HUES64 (cell line): ENCODE data around the gene ZCCHC24.

Experiments
- H3K27ac ChIP-seq: 2 replicates; pipeline ENCODE4 v1.7.0; 2013; ENCODE audit warnings: low read depth, low read length, inconsistent platforms
- H3K27me3 ChIP-seq: 2 replicates; pipeline ENCODE4 v1.6.1; 2013; ENCODE audit warnings: mild to moderate bottlenecking, low read length; ENCODE audit not compliant: insufficient read depth
- H3K36me3 ChIP-seq: 2 replicates; pipeline ENCODE4 v1.6.1; 2013; ENCODE audit warnings: mild to moderate bottlenecking, low read length; ENCODE audit not compliant: insufficient read depth
- H3K4me1 ChIP-seq: 2 replicates; pipeline ENCODE4 v1.6.1; 2013; ENCODE audit warnings: mild to moderate bottlenecking, low read length, moderate library complexity; ENCODE audit not compliant: insufficient read depth
- H3K4me3 ChIP-seq: 2 replicates; pipeline ENCODE4 v1.5.1; 2013; ENCODE audit warnings: mild to moderate bottlenecking, low read length, moderate library complexity
- H3K9ac ChIP-seq: 2 replicates; pipeline ENCODE4 v1.6.1; 2013; ENCODE audit warnings: mild to moderate bottlenecking, low read depth, low read length
- H3K9me3 ChIP-seq: 2 replicates; pipeline ENCODE4 v1.6.1; 2013; ENCODE audit warnings: low read depth, low read length; ENCODE audit not compliant: insufficient read depth
- WGBS: fragments of 150-250, 120-280 bp; methylation state at CpG from one replicate; pipeline ENCODE4 v1.1.7; 2013; ENCODE audit warnings: missing lambda C conversion rate; 5-methylcytosine and 5-hydroxymethylcytosine counted together

The ZCCHC24 gene

GRCh38 chr10:79415736-79416577 lies 29.5 kb downstream of the ZCCHC24 start:
- no peak overlapping the region for H3K9ac ChIP-seq
- no peak overlapping the region for H3K4me3 ChIP-seq
- no peaks in the 10 kb centered on the region for H3K27me3 ChIP-seq
- no peak overlapping the region for H3K27ac ChIP-seq
- H3K4me1 ChIP-seq: peaks cover 2% of the 10 kb centered on the region; the same call in 1 of the 2 replicates
- H3K36me3 ChIP-seq: no peaks in the 10 kb centered on the region
- 87% methylated on average over 12 of the region's 12 CpGs for WGBS
- no peaks in the 10 kb centered on the region for H3K9me3 ChIP-seq

GRCh38 chr10:79414714-79415113 lies 30.7 kb downstream of the ZCCHC24 start:
- Histone ChIP-seq H3K4me1 (no peaks in the 10 kb centered on the region), H3K4me3 (no peak overlapping the region), H3K27me3 (no peaks in the 10 kb centered on the region), H3K36me3 (no peaks in the 10 kb centered on the region), H3K27ac (no peak overlapping the region), H3K9me3 (no peaks in the 10 kb centered on the region), H3K9ac (no peak overlapping the region)
- WGBS: 83% methylated on average over 3 of the region's 3 CpGs

GRCh38 chr10:79413196-79413595 lies 32.2 kb downstream of the ZCCHC24 start:
- Histone ChIP-seq H3K27me3 (no peaks in the 10 kb centered on the region), H3K27ac (no peak overlapping the region), H3K9me3 (no peaks in the 10 kb centered on the region), H3K36me3 (no peaks in the 10 kb centered on the region), H3K4me3 (no peak overlapping the region), H3K4me1 (no peaks in the 10 kb centered on the region), H3K9ac (no peak overlapping the region)
- 80% methylated on average over 10 of the region's 10 CpGs for WGBS

GRCh38 chr10:79412516-79412915 lies 32.9 kb downstream of the ZCCHC24 start:
- no peak overlapping the region for H3K9ac ChIP-seq
- H3K27me3 ChIP-seq: no peaks in the 10 kb centered on the region
- H3K4me1 ChIP-seq: no peaks in the 10 kb centered on the region
- H3K27ac ChIP-seq: no peak overlapping the region
- H3K36me3 ChIP-seq: no peaks in the 10 kb centered on the region
- H3K4me3 ChIP-seq: no peak overlapping the region
- WGBS: 94% methylated on average over 11 of the region's 11 CpGs
- H3K9me3 ChIP-seq: no peaks in the 10 kb centered on the region

GRCh38 chr10:79411546-79412495 lies 33.6 kb downstream of the ZCCHC24 start:
- Histone ChIP-seq H3K36me3 (no peaks in the 10 kb centered on the region), H3K9me3 (no peaks in the 10 kb centered on the region), H3K27ac (no peak overlapping the region), H3K4me3 (no peak overlapping the region), H3K4me1 (no peaks in the 10 kb centered on the region), H3K9ac (no peak overlapping the region), H3K27me3 (no peaks in the 10 kb centered on the region)
- 91% methylated on average over 22 of the region's 22 CpGs for WGBS

- Histone ChIP-seq H3K4me3 (no peak overlapping the region), H3K9ac (no peak overlapping the region), H3K27me3 (no peaks in the 10 kb centered on the region), H3K4me1 (no peaks in the 10 kb centered on the region; the same call in 1 of the 2 replicates), H3K27ac (no peak overlapping the region), H3K36me3 (no peaks in the 10 kb centered on the region), H3K9me3 (no peaks in the 10 kb centered on the region)
- WGBS: 91% methylated on average over 10 of the region's 10 CpGs
Observed at GRCh38 chr10:79410315-79411094, 34.9 kb downstream of the ZCCHC24 start.

GRCh38 chr10:79409726-79410085 lies 35.7 kb downstream of the ZCCHC24 start:
- no peak overlapping the region for H3K4me3 ChIP-seq
- H3K27me3 ChIP-seq: no peaks in the 10 kb centered on the region
- WGBS: 72% methylated on average over 9 of the region's 9 CpGs
- H3K4me1 ChIP-seq: peaks cover 6% of the 10 kb centered on the region
- H3K9me3 ChIP-seq: no peaks in the 10 kb centered on the region
- H3K36me3 ChIP-seq: no peaks in the 10 kb centered on the region
- no peak overlapping the region for H3K27ac ChIP-seq
- no peak overlapping the region for H3K9ac ChIP-seq

- Histone ChIP-seq H3K9ac (no peak overlapping the region), H3K27ac (no peak overlapping the region), H3K4me3 (no peak overlapping the region), H3K9me3 (no peaks in the 10 kb centered on the region), H3K4me1 (peaks cover 10% of the 10 kb centered on the region), H3K27me3 (no peaks in the 10 kb centered on the region), H3K36me3 (no peaks in the 10 kb centered on the region)
- WGBS: 81% methylated on average over 6 of the region's 6 CpGs
Observed at GRCh38 chr10:79409038-79409725, 36.2 kb downstream of the ZCCHC24 start.

- Histone ChIP-seq H3K9ac (no peak overlapping the region; the same call in 1 of the 2 replicates), H3K36me3 (no peaks in the 10 kb centered on the region), H3K4me3 (no peak overlapping the region), H3K9me3 (no peaks in the 10 kb centered on the region), H3K27me3 (no peaks in the 10 kb centered on the region), H3K27ac (no peak overlapping the region), H3K4me1 (peaks cover 20% of the 10 kb centered on the region)
- WGBS: 89% methylated on average over 17 of the region's 17 CpGs
Observed at GRCh38 chr10:79407811-79408795, 37.3 kb downstream of the ZCCHC24 start.
